ENCODE results near the gene SMAD6. TPM values are rescaled to one million over a fixed set of nuclear protein-coding genes. Genes with fewer than 3 reads are reported as not detected.

The SMAD6 gene
- total and polyA plus RNA-seq, 12 donors = 1.9 to 31.9 (median 7.4) TPM

GRCh38 chr15:66691727-66692126 lies 10.3 kb upstream of the SMAD6 start:
- no peak for TF ChIP-seq POLR2A (IDR thresholded peaks at IDR 0.05)
- TF ChIP-seq CTCF (IDR thresholded peaks at IDR 0.05) = no peak
- H3K36me3 ChIP-seq (replicated peaks in 1 of 2) = no peaks in the 10 kb centered on the region
- intact Hi-C loops (cut with DNase I) = no loop called here
- no peaks in the 10 kb centered on the region for H3K27me3 ChIP-seq
- H3K27ac ChIP-seq = no peak overlapping the region
- no peak for DNase-seq
- H3K9me3 ChIP-seq (replicated peaks in 1 of 3) = no peaks in the 10 kb centered on the region
- no peaks in the 10 kb centered on the region for H3K4me1 ChIP-seq (replicated peaks in 1 of 2)
- H3K4me3 ChIP-seq = no peak overlapping the region

GRCh38 chr15:66692391-66692790 lies 9.6 kb upstream of the SMAD6 start:
- TF ChIP-seq POLR2A (IDR thresholded peaks at IDR 0.05) = no peak
- TF ChIP-seq CTCF (IDR thresholded peaks at IDR 0.05) = no peak
- H3K27ac ChIP-seq = no peak overlapping the region
- no peaks in the 10 kb centered on the region for H3K4me1 ChIP-seq (replicated peaks in 1 of 2)
- no peaks in the 10 kb centered on the region for H3K36me3 ChIP-seq (replicated peaks in 1 of 2)
- no peaks in the 10 kb centered on the region for H3K9me3 ChIP-seq (replicated peaks in 1 of 3)
- H3K27me3 ChIP-seq = no peaks in the 10 kb centered on the region
- H3K4me3 ChIP-seq = no peak overlapping the region
- no peak for DNase-seq
- 84 to 93% (median 87%) methylated on average over 3 of the region's 3 CpGs for WGBS, 4 donors
- intact Hi-C loops (cut with DNase I) = no loop called here

GRCh38 chr15:66692808-66693596 lies 9.0 kb upstream of the SMAD6 start:
- H3K36me3 ChIP-seq (replicated peaks in 1 of 2) = no peaks in the 10 kb centered on the region
- H3K27ac ChIP-seq = no peak overlapping the region
- no peak overlapping the region for H3K4me3 ChIP-seq
- no peak for DNase-seq
- no peaks in the 10 kb centered on the region for H3K9me3 ChIP-seq (replicated peaks in 1 of 3)
- TF ChIP-seq POLR2A (IDR thresholded peaks at IDR 0.05) (no peak), CTCF (IDR thresholded peaks at IDR 0.05) (no peak)
- H3K27me3 ChIP-seq = no peaks in the 10 kb centered on the region
- 66 to 72% (median 68%) methylated on average over 6 of the region's 6 CpGs for WGBS, 4 donors
- H3K4me1 ChIP-seq (replicated peaks in 1 of 2) = no peaks in the 10 kb centered on the region
- intact Hi-C loops (cut with DNase I) = no loop called here

GRCh38 chr15:66696770-66697169 lies 5.3 kb upstream of the SMAD6 start:
- Histone ChIP-seq H3K27me3 (no peaks in the 10 kb centered on the region), H3K4me3 (no peak overlapping the region), H3K36me3 (replicated peaks in 1 of 2) (no peaks in the 10 kb centered on the region), H3K27ac (no peak overlapping the region), H3K9me3 (replicated peaks in 1 of 3) (no peaks in the 10 kb centered on the region), H3K4me1 (replicated peaks in 1 of 2) (peaks cover 4% of the 10 kb centered on the region in 2 donors)
- WGBS, 4 donors = 80 to 89% (median 86%) methylated on average over 4 of the region's 4 CpGs
- no peak for DNase-seq
- intact Hi-C loops (cut with DNase I) = loop anchor here (5.0 kb wide), 2 partner anchors 74 to 79 kb away; no protein-coding TSS in a partner anchor
- TF ChIP-seq POLR2A (IDR thresholded peaks at IDR 0.05) = no peak
- no peak for TF ChIP-seq CTCF (IDR thresholded peaks at IDR 0.05)
